ENCODE data around the gene LRCH1.

The LRCH1 gene

DNA sequence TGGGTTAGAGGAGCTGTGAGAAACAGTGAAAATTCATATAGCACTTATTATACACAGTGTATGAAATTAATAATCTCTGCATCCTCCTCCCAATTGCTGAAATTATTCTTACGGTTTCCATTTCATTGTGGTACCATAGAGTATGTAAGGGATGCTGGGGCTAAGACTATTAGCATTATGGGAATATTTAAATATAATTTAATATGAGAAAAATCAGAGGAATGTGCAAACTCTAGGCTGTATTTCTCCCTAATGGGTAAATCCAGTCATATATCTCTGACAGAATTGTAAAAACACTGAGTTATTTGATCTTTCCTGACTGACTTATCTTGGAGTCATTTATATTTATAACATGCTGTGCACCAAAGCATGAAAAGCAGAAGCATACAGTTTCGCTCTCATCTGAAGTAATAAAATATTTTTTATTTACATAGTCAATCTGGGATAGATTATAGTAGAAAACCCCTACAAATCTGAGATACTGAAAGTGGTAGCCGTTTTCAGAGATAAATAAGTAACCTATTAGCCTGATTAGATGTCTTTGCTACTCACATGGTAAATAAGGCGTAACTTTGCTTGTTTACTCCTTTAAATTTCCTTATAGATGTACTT, 34.9 kb downstream of the LRCH1 start:
- no peak for TF ChIP-seq CTCF (IDR thresholded peaks at IDR 0.05)

DNA sequence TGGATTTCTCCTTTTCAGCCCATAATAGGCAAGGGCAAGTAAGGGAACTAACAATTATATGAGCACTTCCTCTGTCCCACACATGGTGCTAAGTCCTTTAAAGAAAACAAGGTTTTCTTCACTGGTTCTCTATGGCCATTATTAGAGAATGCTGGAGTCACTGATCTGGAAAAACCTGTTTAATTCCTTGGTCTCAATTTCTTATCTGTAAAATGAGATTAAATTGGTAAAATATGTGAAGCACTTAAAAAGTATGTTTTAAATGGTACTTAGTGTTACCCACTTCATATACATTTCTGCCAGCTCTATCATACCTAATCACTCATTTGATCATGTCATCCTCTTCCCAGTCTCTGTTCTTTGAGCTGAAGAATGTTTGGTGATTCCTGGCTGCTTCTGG, 39.4 kb downstream of the LRCH1 start:
- no peak for TF ChIP-seq CTCF (IDR thresholded peaks at IDR 0.05)

GRCh38 chr13:46593398-46593797, 40.4 kb downstream of the LRCH1 start:
- TF ChIP-seq CTCF (IDR thresholded peaks at IDR 0.05): no peak

- TF ChIP-seq CTCF (IDR thresholded peaks at IDR 0.05): no peak
Measured at GRCh38 chr13:46594374-46595078, 41.6 kb downstream of the LRCH1 start.

GRCh38 chr13:46595136-46595884, 42.3 kb downstream of the LRCH1 start:
- no peak for TF ChIP-seq CTCF (IDR thresholded peaks at IDR 0.05)

- no peak for TF ChIP-seq CTCF (IDR thresholded peaks at IDR 0.05)
Measured at GRCh38 chr13:46595885-46596275, 42.9 kb downstream of the LRCH1 start.

GRCh38 chr13:46596466-46596865, 43.5 kb downstream of the LRCH1 start:
- TF ChIP-seq CTCF (IDR thresholded peaks at IDR 0.05): no peak

Measured in LNCAP (cell line).